ENCODE results near the gene GAL3ST2.
"Not testable (repeated sequence)": the region's sequence is repeated elsewhere in the genome, so short reads cannot be mapped to it uniquely, and the experiment has no call there.

The GAL3ST2 gene

GRCh38 chr2:241796209-241796608 is 19.6 kb downstream of the GAL3ST2 start:
- no peak for DNase-seq

GRCh38 chr2:241796610-241797138 is 20.1 kb downstream of the GAL3ST2 start:
- no peak for DNase-seq

GRCh38 chr2:241797441-241798080 is 20.9 kb downstream of the GAL3ST2 start:
- no peak for DNase-seq

- DNase-seq, result no peak
Measured at GRCh38 chr2:241798081-241798630, 21.5 kb downstream of the GAL3ST2 start.

GRCh38 chr2:241798631-241799521 is 22.3 kb downstream of the GAL3ST2 start:
- DNase-seq, result no peak

- no peak for DNase-seq
Measured at GRCh38 chr2:241799522-241800197, 23.0 kb downstream of the GAL3ST2 start.

GRCh38 chr2:241800198-241800903 is 23.7 kb downstream of the GAL3ST2 start:
- not testable (repeated sequence) for DNase-seq

- DNase-seq, result no peak
Measured at GRCh38 chr2:241801611-241802420, 25.2 kb downstream of the GAL3ST2 start.

GRCh38 chr2:241802421-241803318 is 26.0 kb downstream of the GAL3ST2 start:
- no peak for DNase-seq

GRCh38 chr2:241803387-241804325 is 27.0 kb downstream of the GAL3ST2 start:
- DNase-seq, result no peak

- DNase-seq, result no peak
Measured at GRCh38 chr2:241804326-241805229, 28.0 kb downstream of the GAL3ST2 start.

- DNase-seq, result not testable (repeated sequence)
Measured at GRCh38 chr2:241806217-241806616, 29.6 kb downstream of the GAL3ST2 start.

GRCh38 chr2:241808051-241808720 is 31.6 kb downstream of the GAL3ST2 start:
- no peak for DNase-seq

GRCh38 chr2:241808721-241809382 is 32.2 kb downstream of the GAL3ST2 start, which contains the start of gene NEU4:
Gene NEU4 (plus strand): TSS chr2:241809193. CDS start chr2:241814485, 5,292 bp downstream.
- no peak for DNase-seq

GRCh38 chr2:241809383-241810306 is 33.0 kb downstream of the GAL3ST2 start:
- DNase-seq, result no peak

Data from activated T-cell treated with anti-CD3 and anti-CD28 coated beads for 4 hours (primary cell).